Astrocyte (in vitro differentiated cells and primary cell): Measurements from ENCODE around the gene TCHHL1.

Experiments used
- CTCF ChIP-seq: IDR thresholded peaks from 2 replicates; pipeline ENCODE4 v1.5.1; 2011; ENCODE audit warnings: low read depth, mild to moderate bottlenecking, inconsistent platforms, low read length, moderate library complexity; ENCODE audit not compliant: insufficient read depth
- EZH2 ChIP-seq: IDR thresholded peaks from 2 replicates; pipeline ENCODE4 v1.6.1; 2012; ENCODE audit warnings: mild to moderate bottlenecking, low read length, inconsistent platforms; ENCODE audit not compliant: insufficient read depth

GRCh38 chr1:152053375-152053774 is 35.5 kb downstream of the TCHHL1 start:
- no peak for TF ChIP-seq CTCF
- TF ChIP-seq EZH2: no peak
